ENCODE data around the gene CCL27. TPM values are rescaled to one million over a fixed set of nuclear protein-coding genes. Genes with fewer than 3 reads are reported as not detected.

Gene CCL27
- total and polyA plus RNA-seq, 2 donors (not counting 1 experiment from before 2014, with no cell fraction given), result not detected

- peak overlapping the region; percentile 92 for H2AFZ ChIP-seq (ENCODE audit: insufficient read depth, low read depth, low read length, poor library complexity, severe bottlenecking)
- peak overlapping the region; percentile 79 for H3K9ac ChIP-seq (ENCODE audit: low read length)
- Mint-ChIP-seq H3K27me3 (no peaks in the 10 kb centered on the region), H3K27ac (peak overlapping the region; percentile 61), H3K9me3 (ENCODE audit: insufficient read depth) (no peaks in the 10 kb centered on the region), H3K4me1 (peaks cover 30% of the 10 kb centered on the region), H3K4me3 (peak overlapping the region; percentile 92)
- H3K9me3 ChIP-seq (ENCODE audit: control extremely low read depth in 1 of 3, control insufficient read depth in 2 of 3, insufficient read depth in 1 of 3, low read length in 2 of 3), result no peaks in the 10 kb centered on the region
- intact Hi-C loops (cut with micrococcal nuclease), result loop anchor here (1.0 to 2.0 kb wide), 7 partner anchors 9 to 260 kb away; partner anchors contain the start of genes DCTN3, DNAI1, FAM219A and GALT
- peaks cover 26% of the 10 kb centered on the region for H3K79me2 ChIP-seq (ENCODE audit: control insufficient read depth, insufficient read depth, low read length)
- H3K27me3 ChIP-seq (replicated peaks in 1 of 4; ENCODE audit: control extremely low read depth in 1 of 4, control insufficient read depth in 3 of 4, insufficient read depth in 4 of 4, low read length in 3 of 4), result no peaks in the 10 kb centered on the region
- ChIA-PET POLR2A (interaction anchor here (0.6 to 2.8 kb wide), 7 partner anchors 10 to 624 kb away, joined by 4 to 31 read pairs (median 10); partner anchors contain the start of genes DCTN3, GALT and RPP25L), CTCF (interaction anchor here (0.7 to 8.4 kb wide), 9 partner anchors 7 to 508 kb away, joined by 3 to 150 read pairs (median 5); partner anchors contain the start of genes DCTN3, GALT and RPP25L)
- peak overlapping the region; percentile 3 to 80 (median 63) for H3K4me3 ChIP-seq (ENCODE audit: control extremely low read depth in 1 of 5, extremely low read depth in 1 of 5, insufficient read depth in 1 of 5, low read depth in 2 of 5, low read length in 4 of 5)
- no peak for DNase-seq
- peaks cover 0 to 3% of the 10 kb centered on the region in 2 experiments for H3K36me3 ChIP-seq (replicated peaks in 1 of 2; ENCODE audit: control extremely low read depth in 1 of 2, control insufficient read depth in 1 of 2, extremely low read depth in 1 of 2, insufficient read depth in 2 of 2, low read length in 1 of 2)
- H3K4me1 ChIP-seq (ENCODE audit: control insufficient read depth in 2 of 2, insufficient read depth in 2 of 2, low read length in 2 of 2), result peaks cover 16 to 32% of the 10 kb centered on the region in 2 donors
- H3K27ac ChIP-seq (ENCODE audit: low read length in 2 of 2), result peak overlapping the region; percentile 28 to 69
- TF ChIP-seq EZH2 (IDR thresholded peaks at IDR 0.05; ENCODE audit: borderline replicate concordance, insufficient read depth, low read depth, low read length, poor library complexity, severe bottlenecking) (no peak), CTCF (IDR thresholded peaks at IDR 0.05) (no peak)
- 11% methylated on average over 20 of the region's 23 CpGs for WGBS (ENCODE audit: insufficient coverage)
- ATAC-seq (ENCODE audit: low read depth), result no peak
- peaks cover 16% of the 10 kb centered on the region for H4K20me1 ChIP-seq (ENCODE audit: control insufficient read depth, insufficient read depth, low read length, poor library complexity, severe bottlenecking)
- H3K4me2 ChIP-seq (replicated peaks; ENCODE audit: low read depth, low read length, poor library complexity, severe bottlenecking), result peak overlapping the region; percentile 95
These were observed 25.6 kb downstream of the CCL27 start for GRCh38 chr9:34636791-34637355.

- 88% methylated on average over 8 of the region's 14 CpGs for WGBS (ENCODE audit: insufficient coverage)
- Histone ChIP-seq H3K9ac (ENCODE audit: low read length) (no peak overlapping the region), H3K9me3 (ENCODE audit: control extremely low read depth in 1 of 3, control insufficient read depth in 2 of 3, insufficient read depth in 1 of 3, low read length in 2 of 3) (no peaks in the 10 kb centered on the region), H2AFZ (ENCODE audit: insufficient read depth, low read depth, low read length, poor library complexity, severe bottlenecking) (no peak overlapping the region), H3K27me3 (replicated peaks in 1 of 4; ENCODE audit: control extremely low read depth in 1 of 4, control insufficient read depth in 3 of 4, insufficient read depth in 4 of 4, low read length in 3 of 4) (peaks cover 0 to 4% (median 0%) of the 10 kb centered on the region in 4 experiments), H3K36me3 (replicated peaks in 1 of 2; ENCODE audit: control extremely low read depth in 1 of 2, control insufficient read depth in 1 of 2, extremely low read depth in 1 of 2, insufficient read depth in 2 of 2, low read length in 1 of 2) (peaks cover 0 to 3% of the 10 kb centered on the region in 2 experiments), H4K20me1 (ENCODE audit: control insufficient read depth, insufficient read depth, low read length, poor library complexity, severe bottlenecking) (peaks cover 16% of the 10 kb centered on the region), H3K4me3 (ENCODE audit: control extremely low read depth in 1 of 5, extremely low read depth in 1 of 5, insufficient read depth in 1 of 5, low read depth in 2 of 5, low read length in 4 of 5) (no peak overlapping the region), H3K4me1 (ENCODE audit: control insufficient read depth in 2 of 2, insufficient read depth in 2 of 2, low read length in 2 of 2) (peaks cover 16 to 32% of the 10 kb centered on the region in 2 donors), H3K4me2 (replicated peaks; ENCODE audit: low read depth, low read length, poor library complexity, severe bottlenecking) (peak overlapping the region; percentile 17), H3K79me2 (ENCODE audit: control insufficient read depth, insufficient read depth, low read length) (peaks cover 26% of the 10 kb centered on the region), H3K27ac (ENCODE audit: low read length in 2 of 2) (no peak overlapping the region)
- Mint-ChIP-seq H3K4me3 (peak overlapping the region; percentile 66), H3K27me3 (peaks cover 3% of the 10 kb centered on the region), H3K27ac (peak overlapping the region; percentile 41), H3K9me3 (ENCODE audit: insufficient read depth) (no peaks in the 10 kb centered on the region), H3K4me1 (peaks cover 30% of the 10 kb centered on the region)
- no peak for ATAC-seq (ENCODE audit: low read depth)
- CTCF ChIA-PET, result interaction anchor here (1.2 to 8.4 kb wide), 12 partner anchors 12 to 302 kb away, joined by 3 to 150 read pairs (median 15); partner anchors contain the start of genes DCTN3, GALT and RPP25L
- no peak for TF ChIP-seq CTCF (IDR thresholded peaks at IDR 0.05)
- no peak for TF ChIP-seq EZH2 (IDR thresholded peaks at IDR 0.05; ENCODE audit: borderline replicate concordance, insufficient read depth, low read depth, low read length, poor library complexity, severe bottlenecking)
- intact Hi-C loops (cut with micrococcal nuclease), result no loop called here
- POLR2A ChIA-PET, result no interaction called here
- DNase-seq, result no peak
These were observed 26.9 kb downstream of the CCL27 start for GRCh38 chr9:34635556-34635955.

Measured in B cell (primary cell).